GM18499 (cell line): Measurements from ENCODE around the gene KRT82.
"Not testable (repeated sequence)": the region's sequence is repeated elsewhere in the genome, so short reads cannot be mapped to it uniquely, and the experiment has no call there.

Experiments used
- ATAC-seq: cut with Tn5 transposase; IDR thresholded peaks from one replicate; pipeline ENCODE4 v1.9.1; 2021; ENCODE audit warnings: moderate number of reproducible peaks; ENCODE audit not compliant: insufficient read depth, unreplicated experiment

The KRT82 gene

GRCh38 chr12:52413782-52414345 lies 7.7 kb upstream of the KRT82 start:
- no peak for ATAC-seq

DNA sequence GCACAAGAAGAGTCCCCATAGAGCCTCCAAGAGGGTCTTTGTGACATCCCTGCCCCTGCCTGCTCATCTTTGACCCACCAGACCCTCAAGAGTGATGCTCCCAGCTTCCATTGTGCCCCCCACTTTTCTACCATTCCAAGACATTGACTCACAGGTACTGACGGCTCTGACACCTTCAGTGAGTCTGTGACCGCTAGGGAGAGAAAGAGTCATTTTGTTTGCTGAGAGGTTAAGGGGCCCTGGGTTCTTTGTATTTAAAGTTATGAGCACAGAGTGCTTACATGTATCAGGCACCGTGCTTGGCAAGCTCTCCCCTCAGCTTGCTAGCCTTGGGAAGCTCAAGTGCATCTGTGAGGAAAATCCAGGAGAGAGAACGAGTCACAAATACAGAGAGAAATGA lies 7.1 kb upstream of the KRT82 start:
- no peak for ATAC-seq

DNA sequence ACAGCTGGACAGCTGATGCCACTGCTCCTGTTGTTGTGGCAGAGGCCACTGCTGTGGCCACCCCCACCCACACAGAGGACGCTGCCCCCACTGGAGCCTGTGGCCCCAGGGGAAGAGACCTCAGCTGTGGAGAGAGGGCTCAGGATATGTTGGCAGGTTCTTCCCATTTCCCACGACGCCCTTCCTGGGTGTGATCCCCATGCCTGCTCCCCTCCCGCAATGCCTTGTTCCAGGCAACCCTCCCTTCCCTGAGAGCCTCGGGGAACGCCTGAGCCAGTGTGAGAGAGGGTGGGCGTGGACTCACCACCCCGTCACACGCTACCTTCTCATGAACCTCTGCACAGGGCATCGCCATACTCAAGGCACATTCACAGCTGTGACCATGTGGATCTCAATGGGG lies 5.7 kb upstream of the KRT82 start:
- ATAC-seq, result no peak

- not testable (repeated sequence) for ATAC-seq
Observed at GRCh38 chr12:52410589-52411248, 4.6 kb upstream of the KRT82 start.

GRCh38 chr12:52407918-52408317 lies 1.8 kb upstream of the KRT82 start:
- no peak for ATAC-seq

- ATAC-seq, result no peak
Observed at GRCh38 chr12:52404951-52405350, 1.2 kb downstream of the KRT82 start.

DNA sequence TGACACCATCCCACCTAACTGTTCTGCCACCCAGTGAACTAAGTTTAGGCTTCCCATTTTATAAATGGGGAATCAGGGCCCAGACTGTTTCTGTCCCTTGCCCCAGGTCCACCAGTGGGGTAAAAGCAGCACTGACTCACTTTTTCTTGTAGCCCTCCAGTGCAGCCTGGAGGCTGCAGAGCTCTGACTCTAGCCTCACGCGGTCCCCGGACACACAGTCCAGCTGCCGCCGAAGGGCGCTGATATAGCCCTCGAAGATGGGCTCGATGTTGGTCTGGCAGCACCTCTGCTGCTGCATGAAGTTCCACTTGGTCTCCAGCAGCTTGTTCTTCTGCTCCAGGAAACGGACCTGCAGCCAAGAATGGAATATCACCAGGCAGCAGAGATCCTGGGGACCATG lies 2.6 kb downstream of the KRT82 start:
- ATAC-seq, result no peak

DNA sequence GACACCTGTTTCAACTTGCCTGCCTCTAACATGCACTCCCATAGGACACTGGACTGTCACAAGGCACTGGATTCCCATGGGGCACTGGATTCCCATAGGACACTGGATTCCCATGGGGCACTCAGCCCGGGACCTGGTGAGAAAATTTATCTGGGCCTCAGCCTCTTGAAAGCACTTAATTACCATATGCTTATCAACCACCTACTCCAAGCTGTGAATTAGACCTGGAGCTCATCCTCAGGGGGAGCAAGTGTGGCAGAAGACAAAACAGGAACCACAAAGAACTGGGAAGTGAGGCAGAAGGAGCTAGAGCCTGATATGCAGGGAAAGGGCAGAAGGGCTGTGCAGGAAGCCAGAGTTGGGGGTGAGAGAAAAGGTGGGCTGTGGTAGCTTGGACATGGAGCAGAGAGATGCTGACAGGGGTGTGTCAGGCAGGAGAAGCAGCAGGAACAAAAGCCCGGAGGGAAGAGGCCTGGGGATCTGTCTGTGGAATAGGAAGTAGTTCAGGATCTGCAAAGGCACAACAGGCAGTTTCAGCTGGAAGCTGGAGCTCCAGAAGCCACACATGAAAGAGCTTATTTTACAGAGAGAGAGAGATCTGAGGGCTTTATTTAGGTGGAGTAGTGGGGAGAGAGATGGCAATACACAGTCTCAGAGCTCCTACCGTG lies 3.1 kb downstream of the KRT82 start:
- ATAC-seq, result no peak

DNA sequence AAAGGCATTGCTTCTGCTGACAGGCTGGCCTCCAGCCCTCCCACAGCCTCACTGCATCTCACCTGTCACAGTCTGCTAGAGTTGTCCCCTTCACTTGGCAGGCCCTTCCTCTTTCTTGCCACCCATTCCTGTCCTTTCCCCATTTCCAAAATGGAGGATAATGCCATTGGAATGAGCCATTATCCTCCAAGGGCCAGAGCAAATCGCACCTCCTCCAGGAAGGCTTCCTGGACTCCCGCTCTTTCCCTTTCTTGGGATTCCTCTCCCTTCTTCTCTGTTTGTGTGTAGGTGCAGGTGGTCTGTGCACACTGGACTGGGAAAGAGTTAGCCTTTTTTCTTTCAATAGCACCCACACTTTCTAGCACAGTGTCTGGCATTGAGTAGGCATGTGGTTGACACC lies 3.8 kb downstream of the KRT82 start:
- ATAC-seq, result no peak

DNA sequence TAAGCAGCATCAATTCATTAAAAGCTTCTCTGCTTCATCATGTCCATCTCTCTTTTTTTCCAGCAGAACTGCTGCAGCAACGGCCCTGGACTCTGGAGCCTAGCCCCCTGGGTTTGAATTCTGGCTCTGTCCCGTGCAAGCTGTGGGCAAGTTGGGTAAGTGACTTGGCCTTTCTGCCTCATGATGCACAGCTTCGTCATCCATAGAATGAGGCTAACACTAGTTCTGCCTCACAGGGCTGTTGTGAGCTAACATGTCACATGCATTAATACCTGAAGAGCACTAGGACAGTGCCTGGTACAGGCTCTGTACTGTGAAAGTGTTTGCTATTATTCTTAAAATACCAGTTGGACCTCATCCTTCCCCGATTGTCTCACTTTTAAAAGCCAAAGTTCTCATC lies 4.2 kb downstream of the KRT82 start:
- ATAC-seq, result no peak

GRCh38 chr12:52401526-52401925 lies 4.6 kb downstream of the KRT82 start:
- no peak for ATAC-seq

- no peak for ATAC-seq
Observed at GRCh38 chr12:52400906-52401305, 5.2 kb downstream of the KRT82 start.

- ATAC-seq, result no peak
Observed at GRCh38 chr12:52399756-52400155, 6.4 kb downstream of the KRT82 start.

GRCh38 chr12:52398176-52398575 lies 8.0 kb downstream of the KRT82 start:
- ATAC-seq, result no peak

DNA sequence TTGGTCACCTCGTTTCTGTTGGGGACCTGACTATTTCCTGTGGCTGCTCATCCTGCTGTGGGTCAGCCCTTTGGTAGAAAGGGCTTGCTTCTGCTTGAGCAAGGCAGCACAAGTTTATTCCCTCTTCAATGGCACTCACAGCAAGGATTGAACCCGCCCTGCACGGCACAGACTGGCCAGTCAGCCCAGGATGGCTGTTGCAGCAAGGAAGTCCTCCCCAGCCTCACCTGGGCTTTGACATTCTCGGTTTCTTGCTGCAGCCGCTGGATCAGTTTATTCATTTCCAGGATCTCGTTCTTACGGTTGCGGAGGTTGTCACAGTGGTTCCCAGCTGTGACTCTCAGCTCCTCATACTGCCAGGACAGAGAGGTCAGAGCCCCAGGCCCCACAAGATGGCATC lies 9.5 kb downstream of the KRT82 start:
- ATAC-seq, result no peak

DNA sequence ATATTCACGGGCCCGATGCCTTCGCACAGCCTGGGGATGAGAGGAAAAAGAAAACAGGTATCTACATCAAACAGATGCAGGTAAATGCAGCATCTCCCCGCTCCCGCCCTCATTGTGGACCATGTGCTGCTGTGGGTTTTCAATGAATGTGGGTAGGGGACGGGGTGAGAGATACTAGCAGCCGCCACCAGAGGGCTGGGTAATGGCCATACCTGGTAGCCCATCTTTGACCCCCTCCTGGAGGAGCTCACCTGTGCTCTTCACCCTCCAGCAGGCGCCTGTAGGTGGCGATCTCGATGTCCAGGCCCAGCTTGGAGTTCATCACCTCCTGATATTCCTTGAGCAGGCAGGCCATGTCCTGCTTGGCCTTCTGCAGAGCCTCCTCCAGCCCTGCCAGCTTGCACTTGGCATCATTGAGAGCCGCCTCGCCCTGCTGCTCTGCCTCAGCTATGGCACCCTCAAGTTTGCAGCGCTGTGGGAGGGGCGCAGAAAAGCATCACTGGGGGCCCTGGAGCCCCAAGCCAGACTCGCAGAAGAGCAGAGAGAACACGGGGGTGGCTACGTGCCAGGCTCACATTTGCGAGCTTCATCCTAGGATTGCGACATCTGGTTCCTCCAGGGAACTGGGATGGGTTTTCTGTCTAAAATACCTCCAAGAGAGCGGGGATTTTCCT lies 10.2 kb downstream of the KRT82 start:
- ATAC-seq, result no peak

DNA sequence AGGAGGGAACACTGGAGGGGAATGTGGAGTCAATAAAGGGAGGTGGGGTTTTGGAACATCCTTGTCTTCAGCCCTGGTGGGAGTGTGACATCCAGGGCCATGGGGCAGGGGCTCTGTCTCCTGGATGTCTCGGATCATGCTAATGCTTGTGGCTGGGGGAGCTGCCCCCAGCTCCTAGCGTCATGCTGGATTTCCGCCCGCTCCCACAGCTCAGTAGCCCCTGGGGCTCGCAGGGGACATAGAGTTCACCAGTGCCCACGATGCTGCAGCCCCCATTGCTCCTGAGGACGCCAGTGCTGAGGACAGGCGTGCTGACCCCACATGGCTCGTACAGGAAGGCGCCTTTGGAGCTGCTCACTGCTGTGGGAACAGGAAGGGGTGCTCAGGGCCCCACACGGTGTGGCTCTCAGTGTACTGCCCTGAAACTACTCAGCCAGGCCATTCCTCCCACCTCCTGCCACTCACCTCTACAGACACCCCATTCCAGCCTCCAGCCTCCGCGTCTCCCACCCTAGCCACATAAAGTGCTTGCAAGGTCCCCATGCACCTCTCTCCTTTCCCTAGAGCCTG lies 11.2 kb downstream of the KRT82 start:
- no peak for ATAC-seq

GRCh38 chr12:52392465-52393007 lies 13.6 kb downstream of the KRT82 start:
- no peak for ATAC-seq

- ATAC-seq, result no peak
Observed at GRCh38 chr12:52391618-52392002, 14.5 kb downstream of the KRT82 start.

- ATAC-seq, result no peak
Observed at GRCh38 chr12:52390739-52391617, 15.2 kb downstream of the KRT82 start.
